Loucy (cell line): ENCODE results near the gene TAOK2.

Experiments
- EZH2phosphoT487 ChIP-seq: fragments of 200-600 bp; IDR thresholded peaks from 2 replicates; pipeline ENCODE4 v1.6.1; 2018; ENCODE audit warnings: antibody characterized with exemption, mild to moderate bottlenecking, moderate library complexity, borderline replicate concordance
- TF ChIP-seq, protein P1 (sequence below): fragments of 200-600 bp; sonication (generic); conservative IDR thresholded peaks from 2 replicates; pipeline ENCODE4 v1.5.1; 2014; ENCODE audit warnings: mild to moderate bottlenecking, antibody characterized with exemption, low read length

DNA sequence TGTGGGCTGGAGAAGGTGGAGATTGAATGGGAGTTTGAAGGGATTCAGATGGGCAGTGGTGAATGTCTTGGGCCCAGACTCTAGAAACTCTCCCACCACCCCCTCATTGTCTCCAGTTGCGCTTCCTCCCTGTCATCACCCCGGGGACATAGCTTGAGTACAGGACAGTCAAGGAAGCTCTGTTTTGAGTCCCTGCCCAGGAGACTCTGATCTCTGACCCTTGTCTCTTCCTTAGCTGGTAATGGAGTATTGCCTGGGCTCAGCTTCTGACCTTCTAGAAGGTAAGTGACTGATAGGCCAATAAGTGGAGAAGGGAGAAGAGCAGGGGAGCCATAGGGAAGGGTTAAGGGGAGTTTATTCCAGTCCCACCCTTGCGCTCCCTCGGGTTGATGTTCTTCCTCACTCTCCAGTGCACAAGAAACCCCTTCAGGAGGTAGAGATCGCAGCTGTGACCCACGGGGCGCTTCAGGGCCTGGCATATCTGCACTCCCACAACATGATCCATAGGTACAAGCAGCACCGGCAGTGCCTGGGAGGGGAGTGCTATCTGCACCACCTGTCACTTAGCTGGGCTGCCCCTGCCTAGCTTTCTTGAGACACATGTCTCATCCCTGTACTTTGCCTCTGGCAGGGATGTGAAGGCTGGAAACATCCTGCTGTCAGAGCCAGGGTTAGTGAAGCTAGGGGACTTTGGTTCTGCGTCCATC, 5.0 kb downstream of the TAOK2 start:
- TF ChIP-seq, protein P1, sequence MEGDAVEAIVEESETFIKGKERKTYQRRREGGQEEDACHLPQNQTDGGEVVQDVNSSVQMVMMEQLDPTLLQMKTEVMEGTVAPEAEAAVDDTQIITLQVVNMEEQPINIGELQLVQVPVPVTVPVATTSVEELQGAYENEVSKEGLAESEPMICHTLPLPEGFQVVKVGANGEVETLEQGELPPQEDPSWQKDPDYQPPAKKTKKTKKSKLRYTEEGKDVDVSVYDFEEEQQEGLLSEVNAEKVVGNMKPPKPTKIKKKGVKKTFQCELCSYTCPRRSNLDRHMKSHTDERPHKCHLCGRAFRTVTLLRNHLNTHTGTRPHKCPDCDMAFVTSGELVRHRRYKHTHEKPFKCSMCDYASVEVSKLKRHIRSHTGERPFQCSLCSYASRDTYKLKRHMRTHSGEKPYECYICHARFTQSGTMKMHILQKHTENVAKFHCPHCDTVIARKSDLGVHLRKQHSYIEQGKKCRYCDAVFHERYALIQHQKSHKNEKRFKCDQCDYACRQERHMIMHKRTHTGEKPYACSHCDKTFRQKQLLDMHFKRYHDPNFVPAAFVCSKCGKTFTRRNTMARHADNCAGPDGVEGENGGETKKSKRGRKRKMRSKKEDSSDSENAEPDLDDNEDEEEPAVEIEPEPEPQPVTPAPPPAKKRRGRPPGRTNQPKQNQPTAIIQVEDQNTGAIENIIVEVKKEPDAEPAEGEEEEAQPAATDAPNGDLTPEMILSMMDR = no peak
- no peak for TF ChIP-seq EZH2phosphoT487
